Lower leg skin (tissue), 4 donors: ENCODE results near the gene STK24. TPM values are rescaled to one million over a fixed set of nuclear protein-coding genes. Genes with fewer than 3 reads are reported as not detected.

Source experiments
- DNase-seq, 2 donors: peaks; one replicate each; pipeline ENCODE4 v3.0.0-alpha.2; 2019; ENCODE audit warnings: low spot score in 2 of 2
- H3K4me3 ChIP-seq: fragments of 200-600 bp; sonication (generic); 2 replicates; pipeline ENCODE4 v1.5.1; 2017; ENCODE audit warnings: mild to moderate bottlenecking, low read depth; ENCODE audit not compliant: poor library complexity, severe bottlenecking
- POLR2A ChIP-seq, 2 donors: fragments of 450-650 bp; IDR thresholded peaks; one replicate each; pipeline ENCODE4 v1.6.1; 2016 to 2017; ENCODE audit warnings: antibody characterized with exemption in 2 of 2, mild to moderate bottlenecking in 1 of 2, moderate library complexity in 1 of 2
- WGBS, 2 donors: methylation state at CpG; one replicate each; pipeline ENCODE4 v1.1.5; 2018; 5-methylcytosine and 5-hydroxymethylcytosine counted together
- intact Hi-C: fragments of 100-400 bp; cut with DNase I; formaldehyde crosslinking; loops from one replicate; pipeline ENCODE4 v1.15.0; 2023; ENCODE audit warnings: low total_unique reads
- total RNA-seq, 4 donors: library from RNA; depleted of rRNA; stranded (reverse); fragments of >200 nt; gene quantifications; one replicate each; pipeline ENCODE4 v1.1.0, GENCODE V29; 2016
- TF ChIP-seq, protein P1 (sequence below), 3 donors: fragments of 450-650 bp; IDR thresholded peaks; one replicate each; pipeline ENCODE4 v1.5.1; 2016; ENCODE audit warnings: antibody characterized with exemption in 3 of 3, mild to moderate bottlenecking in 3 of 3, moderate library complexity in 2 of 3

STK24 gene
- total RNA-seq, 4 donors from 2014 or later = 212 to 281 (median 266) TPM

DNA sequence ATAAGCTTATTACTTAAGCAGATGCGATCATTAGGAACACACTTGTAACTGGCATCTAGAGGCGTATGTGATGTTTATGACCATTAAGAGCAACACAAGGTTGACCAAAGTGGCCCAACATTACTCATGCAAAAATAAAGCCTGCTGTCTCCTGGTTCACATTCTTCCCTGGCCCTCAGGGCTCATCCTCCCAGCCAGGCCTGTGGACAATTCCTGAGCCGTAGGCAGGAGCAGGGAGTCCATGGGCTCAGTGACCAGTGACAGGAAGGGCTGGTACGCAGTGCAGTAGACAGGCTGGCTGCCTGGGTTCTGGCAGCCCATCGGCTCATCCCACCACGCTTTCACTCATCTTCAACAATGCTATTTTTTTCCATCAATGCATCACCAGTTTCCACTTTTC lies 106.0 kb downstream of the STK24 start:
- 84 to 93% methylated on average over 6 of the region's 6 CpGs for WGBS, 2 donors
- no peak overlapping the region for H3K4me3 ChIP-seq
- no peak for TF ChIP-seq POLR2A (IDR thresholded peaks at IDR 0.05)
- TF ChIP-seq, protein P1, sequence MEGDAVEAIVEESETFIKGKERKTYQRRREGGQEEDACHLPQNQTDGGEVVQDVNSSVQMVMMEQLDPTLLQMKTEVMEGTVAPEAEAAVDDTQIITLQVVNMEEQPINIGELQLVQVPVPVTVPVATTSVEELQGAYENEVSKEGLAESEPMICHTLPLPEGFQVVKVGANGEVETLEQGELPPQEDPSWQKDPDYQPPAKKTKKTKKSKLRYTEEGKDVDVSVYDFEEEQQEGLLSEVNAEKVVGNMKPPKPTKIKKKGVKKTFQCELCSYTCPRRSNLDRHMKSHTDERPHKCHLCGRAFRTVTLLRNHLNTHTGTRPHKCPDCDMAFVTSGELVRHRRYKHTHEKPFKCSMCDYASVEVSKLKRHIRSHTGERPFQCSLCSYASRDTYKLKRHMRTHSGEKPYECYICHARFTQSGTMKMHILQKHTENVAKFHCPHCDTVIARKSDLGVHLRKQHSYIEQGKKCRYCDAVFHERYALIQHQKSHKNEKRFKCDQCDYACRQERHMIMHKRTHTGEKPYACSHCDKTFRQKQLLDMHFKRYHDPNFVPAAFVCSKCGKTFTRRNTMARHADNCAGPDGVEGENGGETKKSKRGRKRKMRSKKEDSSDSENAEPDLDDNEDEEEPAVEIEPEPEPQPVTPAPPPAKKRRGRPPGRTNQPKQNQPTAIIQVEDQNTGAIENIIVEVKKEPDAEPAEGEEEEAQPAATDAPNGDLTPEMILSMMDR (IDR thresholded peaks at IDR 0.05) = no peak
- intact Hi-C loops = loop anchor here (10.0 kb wide), 1 partner anchor 1186 kb away; no protein-coding TSS in a partner anchor
- peak in 1 of 2 donors; percentile 66 for DNase-seq

DNA sequence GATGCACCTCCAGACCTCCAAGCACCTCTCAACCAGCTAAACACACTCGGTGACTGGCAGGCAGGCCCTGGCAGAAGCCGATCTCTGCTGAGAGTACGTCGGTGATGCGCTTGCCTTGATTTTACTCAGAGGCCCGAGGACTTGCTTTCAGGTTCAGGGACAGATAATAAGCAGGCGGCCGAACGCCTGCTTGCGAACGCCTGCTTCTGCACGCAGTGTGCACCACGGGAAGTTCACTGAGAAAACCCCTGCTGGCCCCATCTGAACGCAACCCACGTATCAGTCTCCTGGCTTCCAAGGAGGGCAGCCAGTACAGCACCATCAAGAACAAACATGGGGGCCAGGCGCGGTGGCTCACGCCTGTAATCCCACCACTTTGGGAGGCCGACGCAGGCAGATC lies 108.0 kb downstream of the STK24 start:
- H3K4me3 ChIP-seq = no peak overlapping the region
- TF ChIP-seq POLR2A (IDR thresholded peaks at IDR 0.05) = no peak
- TF ChIP-seq, protein P1 (IDR thresholded peaks at IDR 0.05) = no peak
- intact Hi-C loops = no loop called here
- DNase-seq = peak in 1 of 2 donors; percentile 72
- WGBS, 2 donors = 95% methylated on average over 14 to 20 of the region's 20 CpGs

GRCh38 chr13:98468361-98468760 lies 108.5 kb downstream of the STK24 start:
- TF ChIP-seq, protein P1 (IDR thresholded peaks at IDR 0.05) = no peak
- TF ChIP-seq POLR2A (IDR thresholded peaks at IDR 0.05) = no peak
- 69 to 78% methylated on average over 3 of the region's 3 CpGs for WGBS, 2 donors
- H3K4me3 ChIP-seq = no peak overlapping the region
- DNase-seq = no peak
- intact Hi-C loops = no loop called here

DNA sequence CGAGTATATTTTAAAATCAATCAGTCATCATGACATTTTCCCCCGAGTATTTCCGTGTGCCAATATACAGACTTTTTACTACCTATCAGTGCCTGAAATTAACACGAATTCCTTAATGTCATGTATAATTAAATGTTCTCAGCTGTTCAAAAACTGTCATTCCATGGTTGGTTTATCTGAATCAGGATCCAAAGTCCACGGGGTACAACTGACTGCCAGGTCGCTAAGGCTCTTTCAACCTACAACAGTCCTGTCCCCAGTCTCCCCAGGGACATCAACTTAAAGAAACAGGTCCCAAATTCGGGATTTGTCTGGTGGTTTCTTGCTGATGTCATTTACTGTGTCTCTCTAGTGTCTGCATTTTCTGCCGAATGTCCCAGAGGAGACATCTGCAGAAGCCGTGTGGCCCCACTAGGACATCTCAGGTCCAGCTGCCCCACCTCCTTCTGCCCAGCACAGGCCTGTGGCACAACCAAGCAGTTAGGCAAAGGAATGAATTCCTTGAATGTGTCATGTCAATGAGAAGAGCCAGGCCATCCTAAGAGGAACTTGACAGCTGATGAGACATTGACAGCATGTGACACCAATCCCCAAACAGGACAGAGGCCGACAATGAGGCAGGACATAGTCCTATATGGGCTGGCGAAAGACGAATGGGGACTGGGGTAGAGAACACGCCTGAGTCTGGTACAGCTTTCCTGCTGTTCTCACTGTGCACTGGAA lies 109.5 kb downstream of the STK24 start:
- no peak for DNase-seq
- no peak for TF ChIP-seq POLR2A (IDR thresholded peaks at IDR 0.05)
- TF ChIP-seq, protein P1 (IDR thresholded peaks at IDR 0.05) = no peak
- H3K4me3 ChIP-seq = no peak overlapping the region
- 66 to 74% methylated on average over 13 of the region's 13 CpGs for WGBS, 2 donors
- intact Hi-C loops = no loop called here

GRCh38 chr13:98466634-98467236 lies 110.2 kb downstream of the STK24 start:
- no peak overlapping the region for H3K4me3 ChIP-seq
- WGBS, 2 donors = 54 to 63% methylated on average over 11 of the region's 11 CpGs
- TF ChIP-seq POLR2A (IDR thresholded peaks at IDR 0.05) = no peak
- TF ChIP-seq, protein P1 (IDR thresholded peaks at IDR 0.05) = no peak
- intact Hi-C loops = no loop called here
- no peak for DNase-seq
